Stimulated activated CD4-positive, alpha-beta T cell treated with anti-CD3 and anti-CD28 coated beads, Interleukin-12 subunit alpha, Interleukin-12 subunit beta, amount 100 ng/mL, for 4 hours (primary cell): ENCODE measurements around the gene MAP2.

ENCODE experiments used
- DNase-seq: peaks from one replicate; pipeline ENCODE4 v3.0.0-alpha.2; 2020

MAP2 gene

DNA sequence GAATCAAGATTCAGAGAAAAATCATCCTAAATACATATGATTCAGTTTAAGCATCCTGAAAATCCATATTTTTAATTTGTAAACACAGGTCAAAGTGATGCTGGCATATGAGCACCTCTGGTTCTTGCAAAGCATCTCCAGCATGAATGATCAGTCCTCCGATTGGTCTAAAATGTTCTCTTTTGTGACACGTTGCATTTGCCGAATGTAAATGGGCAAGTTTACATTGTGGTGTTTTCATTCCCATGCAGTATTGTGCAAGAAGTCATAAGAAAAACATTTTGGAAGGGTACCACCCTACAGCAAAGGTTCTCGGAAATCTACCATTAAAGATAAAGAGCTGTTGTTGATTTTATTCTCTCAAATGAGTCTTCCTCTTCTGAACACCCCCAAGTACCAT is 239.8 kb downstream of the MAP2 start:
- DNase-seq: no peak

DNA sequence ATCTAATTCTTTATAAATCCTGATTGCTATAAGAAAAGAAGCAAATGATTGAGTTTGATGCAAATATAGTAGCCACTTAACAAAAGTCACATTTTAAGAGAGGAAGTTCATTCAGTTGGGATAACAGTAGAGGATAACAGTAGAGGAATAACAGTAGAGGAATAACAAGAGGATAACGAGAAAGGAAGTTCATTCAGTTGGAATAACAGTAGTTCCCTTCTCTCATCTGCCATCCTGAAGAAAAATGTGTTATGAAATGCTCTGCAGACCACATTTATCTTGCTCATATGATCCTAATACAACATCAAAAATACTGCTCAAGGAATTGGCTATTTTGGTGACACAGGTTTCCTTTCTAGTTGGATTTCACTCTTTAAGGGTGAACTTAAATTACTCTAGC is 242.4 kb downstream of the MAP2 start:
- DNase-seq: no peak

- DNase-seq: no peak
Measured at GRCh38 chr2:209671020-209671680, 247.3 kb downstream of the MAP2 start.

- DNase-seq: no peak
Measured at GRCh38 chr2:209673811-209674210, 250.0 kb downstream of the MAP2 start.

DNA sequence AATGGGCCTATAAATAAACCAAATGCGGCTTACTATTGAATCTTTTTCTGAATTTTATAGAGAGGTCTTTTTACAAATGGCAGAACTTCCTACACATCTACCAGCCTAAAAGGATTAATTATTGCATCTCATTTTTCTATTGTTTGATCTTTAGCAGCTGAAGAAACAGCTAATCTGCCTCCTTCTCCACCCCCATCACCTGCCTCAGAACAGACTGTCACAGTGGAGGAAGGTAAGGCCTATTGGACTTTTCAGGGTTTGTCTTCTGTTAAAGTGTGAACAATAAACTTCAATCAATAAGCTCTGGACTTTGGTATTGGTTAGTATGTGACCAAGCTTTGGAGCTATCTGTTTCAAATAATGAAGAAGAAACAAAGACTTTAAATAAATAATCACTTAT is 256.7 kb downstream of the MAP2 start:
- DNase-seq: no peak

GRCh38 chr2:209681201-209681735 is 257.4 kb downstream of the MAP2 start:
- DNase-seq: no peak

DNA sequence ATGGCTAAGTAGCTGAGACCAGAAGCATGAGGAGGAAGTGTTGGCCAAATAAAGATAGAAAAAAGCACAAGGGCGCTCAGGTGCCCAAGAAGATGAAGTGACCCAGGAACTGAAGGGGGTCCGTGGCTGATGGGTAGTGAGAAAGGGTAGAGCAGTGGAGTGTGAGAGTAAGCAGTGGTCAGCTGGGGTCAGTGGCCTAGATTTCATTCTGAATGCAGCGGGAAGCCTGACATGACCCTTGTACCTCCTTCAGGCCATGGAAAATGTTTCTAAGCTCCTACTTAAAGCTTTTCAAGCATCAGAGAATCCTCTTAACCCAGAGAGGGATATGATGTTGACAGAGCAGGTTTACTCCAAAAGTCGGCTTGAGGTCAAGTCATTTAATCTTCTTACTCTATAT is 258.8 kb downstream of the MAP2 start:
- DNase-seq: no peak

- DNase-seq: no peak
Measured at GRCh38 chr2:209685340-209685739, 261.5 kb downstream of the MAP2 start.

DNA sequence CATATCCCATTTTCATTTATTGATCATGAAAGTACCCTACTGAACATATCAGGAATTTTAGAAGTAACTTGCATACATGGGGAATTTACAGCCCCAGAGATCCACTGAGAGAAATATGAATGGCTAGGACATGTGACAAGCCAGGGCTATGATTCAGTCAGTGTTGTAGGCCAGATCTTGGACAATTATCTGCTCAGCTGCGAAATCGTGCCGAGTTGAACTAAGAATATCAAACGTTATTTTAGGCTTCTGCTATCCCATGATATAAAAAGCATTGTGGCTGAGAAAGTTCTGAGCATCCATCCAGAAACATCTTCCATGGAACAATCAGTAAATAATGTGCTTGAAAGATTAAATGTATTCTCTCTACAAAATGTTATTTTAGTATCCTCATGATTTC is 262.1 kb downstream of the MAP2 start:
- DNase-seq: no peak

- no peak for DNase-seq
Measured at GRCh38 chr2:209686448-209686847, 262.6 kb downstream of the MAP2 start.

DNA sequence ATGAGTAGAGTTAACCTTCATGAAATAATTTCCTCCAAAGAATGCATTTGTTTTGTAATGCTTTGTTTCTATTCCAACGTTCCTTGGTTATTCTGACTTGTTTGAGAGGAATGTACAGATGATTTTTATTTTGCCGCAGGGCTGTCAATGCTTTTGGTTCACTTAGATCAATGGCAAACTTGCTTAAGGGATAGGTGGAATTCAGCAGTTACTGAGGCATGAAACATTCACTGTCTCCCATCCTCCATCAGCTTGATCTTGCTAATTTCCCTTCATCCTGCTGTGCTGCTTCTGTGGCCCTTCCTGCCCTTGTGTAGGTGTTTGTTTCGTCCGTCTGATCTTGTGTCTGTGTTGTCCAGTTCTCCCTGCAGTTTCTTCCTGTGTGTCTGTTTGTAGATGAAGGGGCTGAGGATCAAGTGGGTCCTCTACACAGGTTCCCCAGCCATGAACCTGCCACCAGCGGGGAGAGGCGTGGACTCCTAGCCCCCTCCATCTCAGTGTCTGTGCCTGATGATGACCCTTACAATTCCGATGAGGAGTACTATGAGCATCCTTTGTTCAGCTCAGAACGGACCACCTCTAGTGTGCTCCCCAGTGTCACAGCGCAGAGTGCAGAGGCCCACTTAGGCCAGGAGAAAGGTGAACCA is 263.6 kb downstream of the MAP2 start:
- no peak for DNase-seq

DNA sequence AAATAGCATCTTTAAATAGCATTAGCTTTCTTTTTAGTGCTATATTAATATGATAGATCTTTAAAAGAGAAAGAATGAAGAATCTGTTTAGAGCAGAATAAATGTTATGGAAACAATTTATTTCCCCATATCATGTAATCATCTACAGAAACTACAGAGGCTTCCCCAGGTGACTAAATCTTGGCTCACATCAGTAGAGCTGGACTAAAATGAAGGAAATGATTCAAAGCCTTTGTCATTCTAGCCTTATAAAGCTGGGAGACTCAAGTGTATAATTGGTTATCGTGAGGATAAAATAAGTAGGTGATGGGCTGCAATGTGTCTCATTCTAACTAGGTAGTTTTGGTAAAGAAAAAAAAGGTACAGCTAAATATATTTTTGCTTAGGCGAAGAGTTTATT is 264.5 kb downstream of the MAP2 start:
- no peak for DNase-seq

DNA sequence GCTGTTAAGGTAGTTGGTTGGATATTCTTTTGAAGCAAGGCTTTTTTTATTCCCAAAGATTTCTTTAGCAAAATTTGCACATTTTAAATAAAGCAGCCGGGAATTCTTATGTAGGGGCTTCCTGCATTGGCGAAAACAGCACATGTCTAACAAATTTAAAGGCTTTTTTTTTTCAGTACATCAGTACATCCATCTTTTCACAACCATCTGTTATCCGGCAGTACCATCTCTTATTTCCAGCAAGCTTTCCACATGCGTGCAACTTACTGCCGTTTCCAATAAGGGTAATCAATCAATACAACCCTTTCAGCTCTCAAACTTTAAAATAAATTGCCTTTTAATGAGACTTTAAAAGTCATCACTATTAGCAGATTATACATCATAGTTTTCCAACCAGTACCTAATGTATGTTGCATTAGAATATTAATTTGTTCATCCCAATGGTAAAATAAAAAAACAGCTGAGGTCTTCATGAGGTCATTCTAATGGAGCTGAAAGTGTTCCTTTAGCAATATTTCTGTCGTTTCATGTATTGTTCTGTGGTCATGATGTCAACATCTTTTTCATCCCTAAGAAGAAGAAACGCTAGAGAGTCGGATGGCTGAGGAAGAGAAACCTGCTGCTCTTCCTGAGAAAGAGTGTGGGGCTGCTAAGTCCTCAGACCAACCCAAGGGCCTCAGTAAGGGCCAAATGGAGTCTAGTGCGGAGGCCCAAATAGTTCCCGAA is 266.3 kb downstream of the MAP2 start:
- no peak for DNase-seq

DNA sequence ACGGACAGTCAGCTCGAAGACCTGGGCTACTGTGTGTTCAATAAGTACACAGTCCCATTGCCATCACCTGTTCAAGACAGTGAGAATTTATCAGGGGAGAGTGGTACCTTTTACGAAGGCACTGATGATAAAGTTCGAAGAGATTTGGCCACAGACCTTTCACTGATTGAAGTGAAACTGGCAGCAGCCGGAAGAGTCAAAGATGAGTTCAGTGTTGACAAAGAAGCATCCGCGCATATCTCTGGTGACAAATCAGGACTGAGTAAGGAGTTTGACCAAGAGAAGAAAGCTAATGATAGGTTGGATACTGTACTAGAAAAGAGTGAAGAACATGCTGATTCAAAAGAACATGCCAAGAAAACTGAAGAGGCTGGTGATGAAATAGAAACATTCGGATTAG is 270.9 kb downstream of the MAP2 start:
- DNase-seq: no peak

- no peak for DNase-seq
Measured at GRCh38 chr2:209696836-209697711, 273.2 kb downstream of the MAP2 start.

DNA sequence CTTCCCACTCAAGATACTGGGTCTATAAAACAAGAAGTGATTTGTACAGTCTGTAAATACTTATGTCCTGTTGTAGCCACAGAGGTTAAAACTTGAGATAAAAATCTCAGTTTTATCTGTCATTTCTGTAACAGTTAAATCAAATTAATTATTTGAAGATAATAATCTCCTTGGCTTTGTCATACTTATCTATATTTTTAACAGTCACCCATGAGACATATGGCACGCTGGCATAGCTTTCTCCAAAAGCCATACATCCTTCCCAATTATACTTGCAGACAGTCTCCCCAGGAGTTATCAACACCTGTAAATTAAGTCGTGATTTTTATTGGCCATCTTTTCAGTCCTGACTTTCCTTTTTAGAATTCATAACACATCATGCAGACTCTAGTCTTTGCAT is 278.9 kb downstream of the MAP2 start:
- DNase-seq: no peak

GRCh38 chr2:209713219-209713618 is 289.4 kb downstream of the MAP2 start:
- DNase-seq: no peak

GRCh38 chr2:209719034-209719433 is 295.2 kb downstream of the MAP2 start:
- no peak for DNase-seq

DNA sequence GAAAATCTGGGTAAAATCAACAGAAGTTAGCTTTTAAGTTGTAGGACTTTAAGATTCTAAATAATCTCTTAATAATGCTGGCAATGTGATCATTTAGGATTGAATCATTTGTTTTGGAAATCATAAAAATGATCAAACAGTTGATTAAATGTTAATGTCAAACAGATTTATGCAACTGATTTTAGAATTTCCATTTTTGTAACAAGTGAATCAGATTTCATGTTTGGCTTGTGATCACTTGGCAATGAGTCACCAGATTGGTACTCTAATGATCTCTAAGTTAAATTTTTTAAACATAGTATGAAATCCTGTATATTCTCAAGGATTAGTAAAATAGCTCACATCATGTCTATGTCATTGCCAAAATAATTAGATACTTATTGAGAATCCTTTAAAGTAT is 297.6 kb downstream of the MAP2 start:
- no peak for DNase-seq

DNA sequence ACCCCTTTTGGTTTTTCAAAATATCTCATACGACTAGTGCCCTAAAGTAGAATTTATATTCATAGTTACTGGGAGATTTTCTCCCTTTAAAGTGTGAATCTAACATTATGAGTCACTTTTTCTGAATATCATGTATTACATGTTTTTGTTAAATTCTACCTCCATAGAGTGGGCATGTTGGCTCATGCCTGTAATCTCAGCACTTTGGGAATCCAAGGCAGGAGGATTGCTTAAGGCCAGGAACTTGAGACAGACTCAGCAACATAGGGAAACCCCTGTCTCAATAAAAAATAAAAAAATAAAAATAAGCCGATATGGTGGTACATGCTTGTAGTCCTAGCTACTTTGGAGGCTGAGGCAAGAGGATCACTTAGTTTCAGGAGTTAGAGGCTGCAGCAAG is 302.5 kb downstream of the MAP2 start:
- no peak for DNase-seq

GRCh38 chr2:209727077-209727476 is 303.2 kb downstream of the MAP2 start:
- no peak for DNase-seq

DNA sequence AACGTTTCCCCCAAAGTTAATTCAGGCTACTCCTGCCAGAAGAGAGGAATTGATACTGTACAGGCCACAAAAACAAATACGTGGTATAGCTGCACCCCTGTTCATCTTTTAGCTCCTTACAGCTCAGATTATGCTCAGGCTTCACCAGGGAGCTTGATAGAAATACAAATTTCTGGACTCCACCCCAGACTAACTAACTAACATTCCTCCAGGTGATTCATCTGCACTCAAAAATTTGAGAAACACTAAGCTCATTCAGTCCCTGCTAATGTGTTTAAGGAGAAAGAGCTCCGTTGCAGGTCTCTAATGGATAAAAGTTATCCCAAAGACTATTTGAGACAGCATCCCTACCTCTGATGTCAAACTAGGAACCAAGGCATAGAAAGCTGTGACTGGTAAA is 311.0 kb downstream of the MAP2 start:
- DNase-seq: no peak

DNA sequence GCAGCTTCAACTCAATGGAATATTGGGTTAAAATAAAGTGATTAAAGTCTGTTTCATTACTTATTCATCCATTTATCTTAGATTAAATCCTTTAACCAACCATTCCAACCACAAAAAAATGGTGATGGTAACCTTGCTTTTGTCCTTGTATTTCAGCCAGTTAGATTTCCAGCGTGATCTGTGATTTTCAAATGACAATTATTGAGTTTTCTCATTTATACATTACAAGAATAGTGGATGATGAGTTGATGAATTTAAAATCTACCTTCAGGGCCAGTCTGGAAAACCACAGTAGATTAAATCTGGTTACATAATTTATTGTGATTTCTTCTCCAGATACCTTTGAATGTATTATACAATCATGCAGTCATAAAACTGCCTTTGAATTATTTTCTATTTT is 318.1 kb downstream of the MAP2 start:
- DNase-seq: no peak
